HFFc6 (cell line): ENCODE measurements around the gene CAPNS2. TPM values are rescaled to one million over a fixed set of nuclear protein-coding genes. Genes with fewer than 3 reads are reported as not detected.

Experiments used
- DNase-seq: peaks from one replicate; pipeline ENCODE4 v3.0.0-alpha.2; 2018
- H3K27ac Mint-ChIP-seq: 2 replicates; pipeline ENCODE4 v1.8.0; 2020; ENCODE audit warnings: mild to moderate bottlenecking, mixed read lengths
- H3K27me3 Mint-ChIP-seq: 2 replicates; pipeline ENCODE4 v1.8.0; 2021; ENCODE audit warnings: mild to moderate bottlenecking, moderate library complexity, mixed read lengths; ENCODE audit not compliant: insufficient read depth
- H3K36me3 Mint-ChIP-seq: 2 replicates; pipeline ENCODE4 v1.8.0; 2021; ENCODE audit warnings: low read depth, mixed read lengths
- H3K4me1 Mint-ChIP-seq: 2 replicates; pipeline ENCODE4 v1.8.0; 2020; ENCODE audit warnings: low read depth, mixed read lengths
- H3K4me3 Mint-ChIP-seq: 2 replicates; pipeline ENCODE4 v1.8.0; 2020; ENCODE audit warnings: mild to moderate bottlenecking, moderate library complexity, mixed read lengths
- H3K9me3 Mint-ChIP-seq: 2 replicates; pipeline ENCODE4 v1.8.0; 2020; ENCODE audit warnings: mild to moderate bottlenecking, mixed read lengths
- CTCF ChIP-seq: fragments of 200-600 bp; sonication (generic); IDR thresholded peaks from 2 replicates; pipeline ENCODE4 v1.5.0; 2021; ENCODE audit warnings: antibody characterized with exemption, mild to moderate bottlenecking
- total RNA-seq, 6 experiments: library from RNA; stranded (reverse); fragmentation: NEBNext Ultra II Directional; extraction: Animal tissue kit (Norgen Biotek cat#: 25700); gene quantifications; 2 replicates in 1 of 6; 3 replicates in 5 of 6; pipeline ENCODE4 v1.2.3, GENCODE V29; 2021

CAPNS2 gene
- total RNA-seq, 6 experiments from 2014 or later, result 0.19 to 0.38 (median 0.25) TPM; not detected in 3

- H3K27me3 Mint-ChIP-seq, result no peaks in the 10 kb centered on the region
- H3K4me1 Mint-ChIP-seq, result peaks cover 26% of the 10 kb centered on the region
- no peaks in the 10 kb centered on the region for H3K9me3 Mint-ChIP-seq
- no peaks in the 10 kb centered on the region; the same call in 1 of the 2 replicates for H3K36me3 Mint-ChIP-seq
- TF ChIP-seq CTCF, result no peak
- no peak overlapping the region for H3K27ac Mint-ChIP-seq
- DNase-seq, result no peak
- H3K4me3 Mint-ChIP-seq, result no peak overlapping the region
Measured at GRCh38 chr16:55530316-55530856, 36.1 kb upstream of the CAPNS2 start.

- DNase-seq, result no peak
- Mint-ChIP-seq H3K36me3 (no peaks in the 10 kb centered on the region; the same call in 1 of the 2 replicates), H3K4me3 (no peak overlapping the region), H3K27ac (no peak overlapping the region), H3K9me3 (no peaks in the 10 kb centered on the region), H3K4me1 (peaks cover 22% of the 10 kb centered on the region), H3K27me3 (no peaks in the 10 kb centered on the region)
- TF ChIP-seq CTCF, result no peak
Measured at GRCh38 chr16:55532227-55532626, 34.3 kb upstream of the CAPNS2 start.

DNA sequence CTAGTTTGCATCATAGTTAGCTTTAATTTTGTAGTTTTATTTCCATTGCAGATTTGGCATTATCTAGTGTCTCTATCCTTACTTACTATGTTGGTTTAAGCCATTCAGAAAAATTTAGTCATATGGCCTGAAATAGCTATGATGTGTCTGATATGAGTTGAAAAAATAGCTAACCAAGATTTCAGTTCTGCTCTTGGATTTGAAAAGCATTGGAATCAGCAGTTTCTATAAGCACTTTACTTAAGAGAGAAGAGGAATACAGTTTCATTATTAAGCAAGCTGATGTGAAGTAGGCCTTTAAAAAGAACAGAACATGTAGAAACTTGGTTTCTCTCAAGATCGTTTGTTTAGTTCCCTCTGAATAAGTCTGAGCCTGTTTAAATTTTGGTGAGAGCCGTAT lies 31.7 kb upstream of the CAPNS2 start:
- no peak overlapping the region; the same call in 1 of the 2 replicates for H3K27ac Mint-ChIP-seq
- H3K4me1 Mint-ChIP-seq, result peaks cover 18% of the 10 kb centered on the region
- H3K9me3 Mint-ChIP-seq, result no peaks in the 10 kb centered on the region
- no peak overlapping the region for H3K4me3 Mint-ChIP-seq
- DNase-seq, result no peak
- no peaks in the 10 kb centered on the region; the same call in 1 of the 2 replicates for H3K36me3 Mint-ChIP-seq
- TF ChIP-seq CTCF, result no peak
- no peaks in the 10 kb centered on the region for H3K27me3 Mint-ChIP-seq

- no peaks in the 10 kb centered on the region for H3K9me3 Mint-ChIP-seq
- H3K27me3 Mint-ChIP-seq, result no peaks in the 10 kb centered on the region
- H3K4me3 Mint-ChIP-seq, result no peak overlapping the region
- TF ChIP-seq CTCF, result no peak
- no peak for DNase-seq
- H3K4me1 Mint-ChIP-seq, result peaks cover 18% of the 10 kb centered on the region
- no peak overlapping the region for H3K27ac Mint-ChIP-seq
- no peaks in the 10 kb centered on the region; the same call in 1 of the 2 replicates for H3K36me3 Mint-ChIP-seq
Measured at GRCh38 chr16:55539049-55539448, 27.4 kb upstream of the CAPNS2 start.

- Mint-ChIP-seq H3K4me3 (no peak overlapping the region), H3K9me3 (no peaks in the 10 kb centered on the region), H3K4me1 (peaks cover 17% of the 10 kb centered on the region), H3K27me3 (no peaks in the 10 kb centered on the region), H3K36me3 (no peaks in the 10 kb centered on the region; the same call in 1 of the 2 replicates), H3K27ac (no peak overlapping the region)
- no peak for TF ChIP-seq CTCF
- no peak for DNase-seq
Measured at GRCh38 chr16:55539488-55539887, 27.0 kb upstream of the CAPNS2 start.
